K562 (cell line): ENCODE measurements around the gene UNC93B1. TPM values are rescaled to one million over a fixed set of nuclear protein-coding genes. Genes with fewer than 3 reads are reported as not detected.

Experiments
- CTCFL ChIP-seq: IDR thresholded peaks from 2 replicates; pipeline ENCODE4 v1.6.1; 2011; ENCODE audit warnings: borderline replicate concordance, low read depth, mild to moderate bottlenecking, moderate library complexity, low read length; ENCODE audit not compliant: insufficient read depth, poor library complexity, severe bottlenecking
- CXXC5 ChIP-seq: fragments of 250-450 bp; sonication (Bioruptor Pico); IDR thresholded peaks from 2 replicates; pipeline ENCODE4 v1.8.0; 2022; ENCODE audit warnings: inconsistent platforms, mild to moderate bottlenecking, moderate library complexity
- E2F6 ChIP-seq, 2 experiments: IDR thresholded peaks; 2 replicates each; pipeline ENCODE4 v1.6.1; 2011; ENCODE audit warnings: borderline replicate concordance in 1 of 2, control low read depth in 1 of 2, low read depth in 1 of 2, low read length in 1 of 2, mild to moderate bottlenecking in 1 of 2, mixed read lengths in 1 of 2, moderate library complexity in 1 of 2; ENCODE audit not compliant: insufficient read depth in 1 of 2, insufficient read length in 1 of 2, poor library complexity in 1 of 2, severe bottlenecking in 1 of 2; ENCODE audit errors: extremely low read depth in 1 of 2
- HNRNPK ChIP-seq: fragments of 200-400 bp; formaldehyde crosslinking; IDR thresholded peaks from one replicate; pipeline ENCODE4 v1.6.1; 2018; ENCODE audit warnings: mild to moderate bottlenecking, low read depth, low read length; ENCODE audit not compliant: poor library complexity, severe bottlenecking
- HOXB6 ChIP-seq: fragments of 250-450 bp; sonication (Bioruptor Pico); IDR thresholded peaks from 2 replicates; pipeline ENCODE4 v1.5.1; 2022; ENCODE audit warnings: mild to moderate bottlenecking, borderline replicate concordance
- LEF1 ChIP-seq: fragments of 450-650 bp; IDR thresholded peaks from 2 replicates; pipeline ENCODE4 v1.6.1; 2016; ENCODE audit warnings: mild to moderate bottlenecking
- NBN ChIP-seq: fragments of 450-650 bp; IDR thresholded peaks from 2 replicates; pipeline ENCODE4 v1.6.1; 2016; ENCODE audit warnings: low read depth, mild to moderate bottlenecking
- POLR2B ChIP-seq: fragments of 450-650 bp; IDR thresholded peaks from 2 replicates; pipeline ENCODE4 v1.6.1; 2018; ENCODE audit warnings: low read depth; ENCODE audit not compliant: partially characterized antibody
- RBBP5 ChIP-seq: fragments of 200-600 bp; sonication (generic); IDR thresholded peaks from 2 replicates; pipeline ENCODE4 v1.6.1; 2012; ENCODE audit warnings: borderline replicate concordance, mild to moderate bottlenecking, low read length, control low read depth, inconsistent platforms; ENCODE audit not compliant: insufficient read depth, poor library complexity, severe bottlenecking
- RBM25 ChIP-seq: fragments of 200-400 bp; formaldehyde crosslinking; IDR thresholded peaks from 2 replicates; pipeline ENCODE4 v1.6.1; 2018; ENCODE audit warnings: low read length, low read depth, moderate library complexity; ENCODE audit not compliant: severe bottlenecking
- TRIM24 ChIP-seq, 2 experiments: fragments of 450-650 bp; IDR thresholded peaks; 2 replicates each; pipeline ENCODE4 v1.6.1; 2016
- ZBTB11 ChIP-seq, 3 experiments: fragments of 200-800 bp in 1 of 3; fragments of 250-450 bp in 1 of 3; fragments of 450-650 bp in 1 of 3; sonication (Bioruptor Pico) in 1 of 3; sonication (Bioruptor generic) in 1 of 3; formaldehyde crosslinking in 1 of 3; IDR thresholded peaks; 2 replicates each; pipeline versions ENCODE4 v1.6.1 to v1.8.0; 2016 to 2022; ENCODE audit warnings: mild to moderate bottlenecking in 2 of 3, missing genetic modification characterization in 2 of 3, missing compliant biosample characterization in 1 of 3, moderate library complexity in 1 of 3
- ZNF280B ChIP-seq: fragments of 250-450 bp; sonication (Bioruptor Pico); IDR thresholded peaks from 2 replicates; pipeline ENCODE4 v1.5.1; 2021; ENCODE audit warnings: mild to moderate bottlenecking
- ZNF408 ChIP-seq: fragments of 250-450 bp; sonication (Bioruptor Pico); IDR thresholded peaks from 2 replicates; pipeline ENCODE4 v1.4.0; 2020; ENCODE audit warnings: low read depth, mild to moderate bottlenecking, moderate library complexity
- ZNF695 ChIP-seq: fragments of 450-650 bp; formaldehyde crosslinking; IDR thresholded peaks from 2 replicates; pipeline ENCODE4 v1.4.0; 2020; ENCODE audit warnings: mild to moderate bottlenecking, moderate library complexity
- ZNF830 ChIP-seq: fragments of 250-450 bp; sonication (Bioruptor Pico); IDR thresholded peaks from 2 replicates; pipeline ENCODE4 v1.5.0; 2021; ENCODE audit warnings: mild to moderate bottlenecking
- polyA plus RNA-seq, 8 experiments: library from polyadenylated mRNA; depleted of rRNA in 4 of 8; stranded (reverse) in 5 of 8; unstranded in 3 of 8; fragments of >200 nt; fragmentation: Nextera tagmentation in 2 of 8; fragmentation: Illumina TruSeq in 1 of 8; extraction: Ambion mirVana in 2 of 8; extraction: Trizol in 1 of 8; gene quantifications; 2 replicates each; pipeline versions ENCODE4 v1.2.1 to v1.2.3, GENCODE V29; 2011 to 2014; ENCODE audit warnings: inconsistent platforms in 1 of 8, missing spikeins in 1 of 8
- total RNA-seq, 7 experiments: library from RNA; depleted of rRNA in 6 of 7; stranded (reverse); fragments of >200 nt in 6 of 7; fragmentation: Illumina TruSeq in 2 of 7; extraction: Trizol in 2 of 7; gene quantifications; 2 replicates each; pipeline versions ENCODE4 v1.2.1 to v1.2.3, GENCODE V29; 2011 to 2021; ENCODE audit warnings: low replicate concordance in 1 of 7

Gene UNC93B1
- total and polyA plus RNA-seq, 9 of the 15 experiments (the other 6 are each of a cell fraction or from before 2014, with no cell fraction given), result 0.10 to 13.6 (median 6.5) TPM

GRCh38 chr11:68043349-68044144, 39.6 kb upstream of the UNC93B1 start (continued):
- TF ChIP-seq TRIM24 (IDR thresholded peaks at IDR 0.05) (no peak), RBM25 (no peak), ZBTB11 (CRISPR knock-in tag; IDR thresholded peaks at IDR 0.05) (no peak), CTCFL (no peak), LEF1 (0 out of 2 replicates have a peak, but pooled peaks have one; percentile 32), RBBP5 (no peak), E2F6 (IDR thresholded peaks at IDR 0.05; ENCODE audit: borderline replicate concordance in 1 of 2, extremely low read depth in 1 of 2, insufficient read depth in 1 of 2, insufficient read length in 1 of 2, low read depth in 1 of 2, low read length in 1 of 2, poor library complexity in 1 of 2, severe bottlenecking in 1 of 2) (peak; percentile 50 to 60), ZNF695 (no peak), HOXB6 (CRISPR knock-in tag) (no peak), POLR2B (no peak), HNRNPK (no peak), CXXC5 (peak; percentile 92), ZNF830 (no peak), ZNF408 (no peak), ZNF280B (no peak), NBN (no peak)
